Peyer's patch (tissue), 4 donors: ENCODE data around the gene SLC11A1. TPM values are rescaled to one million over a fixed set of nuclear protein-coding genes. Genes with fewer than 3 reads are reported as not detected.

Experiments
- DNase-seq, 3 donors: peaks; one replicate each; pipeline ENCODE4 v3.0.0-alpha.2; 2017 to 2019
- H3K27ac ChIP-seq, 4 donors: fragments of 200-600 bp; sonication (generic); one replicate each; pipeline ENCODE4 v1.5.1; 2016 to 2019
- H3K27me3 ChIP-seq, 2 donors: fragments of 200-600 bp; sonication (generic); one replicate each; pipeline ENCODE4 v1.5.1; 2019
- H3K36me3 ChIP-seq, 3 donors: fragments of 200-600 bp; sonication (generic); one replicate each; pipeline ENCODE4 v1.5.1; 2016 to 2019
- H3K4me1 ChIP-seq, 4 donors: fragments of 200-600 bp; sonication (generic); one replicate each; pipeline ENCODE4 v1.5.1; 2016 to 2019
- H3K4me3 ChIP-seq, 4 donors: fragments of 200-600 bp; sonication (generic); 1 replicate in 3 of 4; 2 replicates in 1 of 4; pipeline ENCODE4 v1.5.1; 2016 to 2019; ENCODE audit warnings: mild to moderate bottlenecking in 1 of 4
- H3K9me3 ChIP-seq, 4 donors: fragments of 200-600 bp; sonication (generic); one replicate each; pipeline ENCODE4 v1.5.1; 2016 to 2019; ENCODE audit warnings: mild to moderate bottlenecking in 1 of 4
- POLR2A ChIP-seq, 2 donors: fragments of 450-650 bp; IDR thresholded peaks; one replicate each; pipeline ENCODE4 v1.5.1; 2017; ENCODE audit warnings: antibody characterized with exemption in 2 of 2, mild to moderate bottlenecking in 2 of 2, moderate library complexity in 2 of 2
- total RNA-seq, 4 donors: library from RNA; depleted of rRNA; stranded (reverse); fragments of >200 nt; gene quantifications; one replicate each; pipeline ENCODE4 v1.1.0, GENCODE V29; 2016
- TF ChIP-seq, protein P1 (sequence below), 6 experiments: fragments of 450-650 bp in 4 of 6; fragments of 200-600 bp in 2 of 6; sonication (generic) in 1 of 6; IDR thresholded peaks; one replicate each; pipeline ENCODE4 v1.5.1; 2017 to 2019; ENCODE audit warnings: antibody characterized with exemption in 6 of 6, mild to moderate bottlenecking in 3 of 6, moderate library complexity in 1 of 6

SLC11A1 gene
- total RNA-seq, 4 donors from 2014 or later, result 2.8 to 21.5 (median 8.6) TPM

DNA sequence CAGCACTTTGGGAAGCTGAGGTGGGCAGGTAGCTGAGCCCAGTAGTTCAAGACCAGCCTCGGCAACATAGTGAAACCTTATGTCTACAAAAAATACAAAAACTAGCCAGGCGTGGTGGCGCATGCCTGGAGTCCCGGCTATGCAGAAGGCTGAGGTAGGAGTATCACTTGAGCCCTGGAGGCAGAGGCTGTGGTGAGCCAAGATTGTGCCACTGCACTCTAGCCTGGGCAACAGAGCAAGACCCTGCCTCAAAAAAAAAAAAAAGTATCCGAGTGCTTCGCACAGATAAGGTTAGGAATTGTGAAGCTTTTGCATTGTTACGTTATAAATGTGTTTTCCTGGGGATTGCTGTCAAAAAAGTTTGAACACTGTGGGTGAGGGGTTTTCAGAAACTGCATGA, 21.7 kb downstream of the SLC11A1 start:
- TF ChIP-seq, protein P1, sequence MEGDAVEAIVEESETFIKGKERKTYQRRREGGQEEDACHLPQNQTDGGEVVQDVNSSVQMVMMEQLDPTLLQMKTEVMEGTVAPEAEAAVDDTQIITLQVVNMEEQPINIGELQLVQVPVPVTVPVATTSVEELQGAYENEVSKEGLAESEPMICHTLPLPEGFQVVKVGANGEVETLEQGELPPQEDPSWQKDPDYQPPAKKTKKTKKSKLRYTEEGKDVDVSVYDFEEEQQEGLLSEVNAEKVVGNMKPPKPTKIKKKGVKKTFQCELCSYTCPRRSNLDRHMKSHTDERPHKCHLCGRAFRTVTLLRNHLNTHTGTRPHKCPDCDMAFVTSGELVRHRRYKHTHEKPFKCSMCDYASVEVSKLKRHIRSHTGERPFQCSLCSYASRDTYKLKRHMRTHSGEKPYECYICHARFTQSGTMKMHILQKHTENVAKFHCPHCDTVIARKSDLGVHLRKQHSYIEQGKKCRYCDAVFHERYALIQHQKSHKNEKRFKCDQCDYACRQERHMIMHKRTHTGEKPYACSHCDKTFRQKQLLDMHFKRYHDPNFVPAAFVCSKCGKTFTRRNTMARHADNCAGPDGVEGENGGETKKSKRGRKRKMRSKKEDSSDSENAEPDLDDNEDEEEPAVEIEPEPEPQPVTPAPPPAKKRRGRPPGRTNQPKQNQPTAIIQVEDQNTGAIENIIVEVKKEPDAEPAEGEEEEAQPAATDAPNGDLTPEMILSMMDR (IDR thresholded peaks at IDR 0.05), result no peak
- TF ChIP-seq POLR2A (IDR thresholded peaks at IDR 0.05), result no peak
- Histone ChIP-seq H3K4me1 (peaks cover 8 to 56% (median 30%) of the 10 kb centered on the region in 4 donors), H3K27ac (no peak overlapping the region), H3K9me3 (no peaks in the 10 kb centered on the region), H3K4me3 (no peak overlapping the region), H3K27me3 (no peaks in the 10 kb centered on the region), H3K36me3 (peaks cover 0 to 39% (median 0%) of the 10 kb centered on the region in 3 donors)
- no peak for DNase-seq

DNA sequence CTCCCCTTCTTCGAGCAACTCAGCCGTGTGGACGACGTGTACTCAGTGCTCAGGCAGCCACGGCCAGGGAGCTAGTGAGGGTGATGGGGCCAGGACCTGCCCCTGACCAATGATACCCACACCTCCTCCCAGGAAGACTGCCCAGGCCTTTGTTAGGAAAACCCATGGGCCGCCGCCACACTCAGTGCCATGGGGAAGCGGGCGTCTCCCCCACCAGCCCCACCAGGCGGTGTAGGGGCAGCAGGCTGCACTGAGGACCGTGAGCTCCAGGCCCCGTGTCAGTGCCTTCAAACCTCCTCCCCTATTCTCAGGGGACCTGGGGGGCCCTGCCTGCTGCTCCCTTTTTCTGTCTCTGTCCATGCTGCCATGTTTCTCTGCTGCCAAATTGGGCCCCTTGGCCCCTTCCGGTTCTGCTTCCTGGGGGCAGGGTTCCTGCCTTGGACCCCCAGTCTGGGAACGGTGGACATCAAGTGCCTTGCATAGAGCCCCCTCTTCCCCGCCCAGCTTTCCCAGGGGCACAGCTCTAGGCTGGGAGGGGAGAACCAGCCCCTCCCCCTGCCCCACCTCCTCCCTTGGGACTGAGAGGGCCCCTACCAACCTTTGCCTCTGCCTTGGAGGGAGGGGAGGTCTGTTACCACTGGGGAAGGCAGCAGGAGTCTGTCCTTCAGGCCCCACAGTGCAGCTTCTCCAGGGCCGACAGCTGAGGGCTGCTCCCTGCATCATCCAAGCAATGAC, 22.4 kb downstream of the SLC11A1 start:
- Histone ChIP-seq H3K4me1 (peaks cover 8 to 56% (median 30%) of the 10 kb centered on the region in 4 donors), H3K27ac (peak overlapping the region in 3 of 4 donors; percentile 79 to 91 (median 91)), H3K36me3 (peaks cover 0 to 39% (median 0%) of the 10 kb centered on the region in 3 donors), H3K4me3 (no peak overlapping the region), H3K9me3 (no peaks in the 10 kb centered on the region), H3K27me3 (no peaks in the 10 kb centered on the region)
- no peak for DNase-seq
- TF ChIP-seq POLR2A (IDR thresholded peaks at IDR 0.05), result no peak
- TF ChIP-seq, protein P1 (IDR thresholded peaks at IDR 0.05), result no peak

DNA sequence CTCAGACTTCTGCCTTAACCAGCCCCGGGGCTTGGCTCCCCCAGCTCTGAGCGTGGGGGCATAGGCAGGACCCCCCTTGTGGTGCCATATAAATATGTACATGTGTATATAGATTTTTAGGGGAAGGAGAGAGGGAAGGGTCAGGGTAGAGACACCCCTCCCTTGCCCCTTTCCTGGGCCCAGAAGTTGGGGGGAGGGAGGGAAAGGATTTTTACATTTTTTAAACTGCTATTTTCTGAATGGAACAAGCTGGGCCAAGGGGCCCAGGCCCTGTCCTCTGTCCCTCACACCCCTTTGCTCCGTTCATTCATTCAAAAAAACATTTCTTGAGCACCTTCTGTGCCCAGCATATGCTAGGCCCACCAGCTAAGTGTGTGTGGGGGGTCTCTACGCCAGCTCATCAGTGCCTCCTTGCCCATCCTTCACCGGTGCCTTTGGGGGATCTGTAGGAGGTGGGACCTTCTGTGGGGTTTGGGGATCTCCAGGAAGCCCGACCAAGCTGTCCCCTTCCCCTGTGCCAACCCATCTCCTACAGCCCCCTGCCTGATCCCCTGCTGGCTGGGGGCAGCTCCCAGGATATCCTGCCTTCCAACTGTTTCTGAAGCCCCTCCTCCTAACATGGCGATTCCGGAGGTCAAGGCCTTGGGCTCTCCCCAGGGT, 23.1 kb downstream of the SLC11A1 start:
- H3K9me3 ChIP-seq, result no peaks in the 10 kb centered on the region
- no peak for TF ChIP-seq POLR2A (IDR thresholded peaks at IDR 0.05)
- TF ChIP-seq, protein P1 (IDR thresholded peaks at IDR 0.05), result no peak
- peak overlapping the region; percentile 79 to 91 (median 86) for H3K27ac ChIP-seq
- no peak for DNase-seq
- no peaks in the 10 kb centered on the region for H3K27me3 ChIP-seq
- H3K4me3 ChIP-seq, result peak overlapping the region in 2 of 4 donors; percentile 35 to 54
- H3K4me1 ChIP-seq, result peaks cover 8 to 56% (median 30%) of the 10 kb centered on the region in 4 donors
- H3K36me3 ChIP-seq, result peaks cover 0 to 39% (median 0%) of the 10 kb centered on the region in 3 donors

DNA sequence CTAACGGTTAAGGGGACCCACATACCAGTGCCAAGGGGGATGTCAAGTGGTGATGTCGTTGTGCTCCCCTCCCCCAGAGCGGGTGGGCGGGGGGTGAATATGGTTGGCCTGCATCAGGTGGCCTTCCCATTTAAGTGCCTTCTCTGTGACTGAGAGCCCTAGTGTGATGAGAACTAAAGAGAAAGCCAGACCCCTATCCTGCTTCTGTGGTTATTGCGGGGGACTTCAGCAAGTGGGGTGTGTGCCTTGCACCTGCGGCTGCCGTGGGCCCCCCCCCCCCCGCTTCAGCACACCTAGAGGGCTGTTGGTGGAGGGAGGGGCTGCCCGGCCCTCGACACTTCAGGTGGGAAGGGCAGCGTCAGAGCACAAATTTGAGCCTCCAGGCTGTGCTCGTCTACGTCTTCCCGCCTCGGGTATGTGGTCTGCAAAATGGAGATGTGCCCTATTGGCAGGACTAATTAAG, 23.7 kb downstream of the SLC11A1 start:
- Histone ChIP-seq H3K9me3 (no peaks in the 10 kb centered on the region), H3K27me3 (no peaks in the 10 kb centered on the region), H3K4me1 (peaks cover 8 to 56% (median 30%) of the 10 kb centered on the region in 4 donors), H3K4me3 (peak overlapping the region; percentile 26 to 54 (median 34)), H3K36me3 (peaks cover 0 to 39% (median 0%) of the 10 kb centered on the region in 3 donors), H3K27ac (peak overlapping the region; percentile 79 to 91 (median 86))
- DNase-seq, result peak in 2 of 3 donors; percentile 39 to 69
- peak in 1 of 2 donors; percentile 31 for TF ChIP-seq POLR2A (IDR thresholded peaks at IDR 0.05)
- TF ChIP-seq, protein P1 (IDR thresholded peaks at IDR 0.05), result no peak

DNA sequence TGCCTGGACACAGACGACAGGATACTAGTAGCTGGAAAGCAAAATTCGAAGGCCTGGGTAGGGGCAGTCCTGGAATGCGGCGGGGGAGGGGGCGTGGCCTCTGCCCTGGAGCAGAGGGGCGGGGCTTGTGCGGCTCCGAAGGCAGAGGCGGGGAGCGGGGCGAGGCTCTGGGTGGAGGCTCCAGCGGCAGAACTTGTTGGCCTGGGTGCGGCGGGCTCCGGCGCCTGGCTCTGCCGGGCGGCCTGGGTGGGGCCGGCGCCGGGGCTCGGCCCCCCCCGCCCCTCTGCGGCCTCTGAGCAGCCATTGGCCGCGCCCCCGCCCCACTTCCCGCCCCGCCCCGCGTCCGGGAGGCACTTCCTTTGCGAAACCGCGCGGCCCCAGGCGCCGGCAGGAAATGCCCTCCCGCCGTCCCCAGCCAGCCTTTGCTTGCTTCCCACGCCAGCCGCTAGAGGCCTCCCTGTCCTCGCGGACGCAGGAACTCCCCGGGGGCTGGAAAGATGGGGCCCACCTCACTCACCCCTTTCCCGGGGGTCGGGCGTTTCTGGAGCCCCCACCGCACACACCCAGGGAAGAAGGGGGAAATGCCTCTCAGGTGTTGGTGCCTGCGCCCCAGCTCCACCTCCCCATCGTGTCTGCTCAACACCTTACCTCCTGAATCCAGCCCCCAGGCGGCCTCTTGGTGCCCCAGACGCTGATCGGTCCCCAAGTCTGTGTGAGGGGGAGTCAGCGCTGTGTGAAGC, 24.3 kb downstream of the SLC11A1 start:
- no peak for TF ChIP-seq POLR2A (IDR thresholded peaks at IDR 0.05)
- TF ChIP-seq, protein P1 (IDR thresholded peaks at IDR 0.05), result peak; percentile 65 to 92 (median 82)
- H3K4me3 ChIP-seq, result peak overlapping the region; percentile 28 to 54 (median 47)

More for the DNA sequence above, 24.3 kb downstream of the SLC11A1 start:
- Histone ChIP-seq H3K27me3 (no peaks in the 10 kb centered on the region), H3K27ac (peak overlapping the region; percentile 79 to 91 (median 86)), H3K36me3 (peaks cover 0 to 37% (median 0%) of the 10 kb centered on the region in 3 donors), H3K4me1 (peaks cover 8 to 51% (median 27%) of the 10 kb centered on the region in 4 donors), H3K9me3 (no peaks in the 10 kb centered on the region)
- DNase-seq, result peak; percentile 94 to 99 (median 98)
